Stimulated activated CD8-positive, alpha-beta memory T cell treated with anti-CD3 and anti-CD28 coated beads, Interleukin-15, amount 100 ng/mL, for 24 hours (primary cell): Measurements from ENCODE around the gene PSAPL1.

ENCODE experiments used
- DNase-seq: peaks from one replicate; pipeline ENCODE4 v3.0.0-alpha.2; 2020; ENCODE audit warnings: low read depth

The PSAPL1 gene

GRCh38 chr4:7430965-7431695 is 3.6 kb downstream of the PSAPL1 start:
- no peak for DNase-seq

GRCh38 chr4:7430368-7430964 is 4.3 kb downstream of the PSAPL1 start:
- DNase-seq = no peak

- DNase-seq = no peak
These were observed 5.1 kb downstream of the PSAPL1 start for GRCh38 chr4:7429601-7430078.

GRCh38 chr4:7429069-7429416 is 5.7 kb downstream of the PSAPL1 start:
- no peak for DNase-seq

- no peak for DNase-seq
These were observed 6.3 kb downstream of the PSAPL1 start for GRCh38 chr4:7428261-7429068.

- no peak for DNase-seq
These were observed 6.9 kb downstream of the PSAPL1 start for GRCh38 chr4:7427831-7428260.

GRCh38 chr4:7427361-7427760 is 7.4 kb downstream of the PSAPL1 start:
- no peak for DNase-seq

- no peak for DNase-seq
These were observed 8.1 kb downstream of the PSAPL1 start for GRCh38 chr4:7426525-7427171.

GRCh38 chr4:7425591-7426468 is 8.9 kb downstream of the PSAPL1 start:
- DNase-seq = no peak

- no peak for DNase-seq
These were observed 9.6 kb downstream of the PSAPL1 start for GRCh38 chr4:7425124-7425523.

GRCh38 chr4:7424553-7425111 is 10.1 kb downstream of the PSAPL1 start:
- DNase-seq = no peak

GRCh38 chr4:7423801-7424552 is 10.8 kb downstream of the PSAPL1 start:
- DNase-seq = no peak

- DNase-seq = no peak
These were observed 11.3 kb downstream of the PSAPL1 start for GRCh38 chr4:7423391-7423790.

- no peak for DNase-seq
These were observed 11.9 kb downstream of the PSAPL1 start for GRCh38 chr4:7422898-7423180.

GRCh38 chr4:7422151-7422897 is 12.4 kb downstream of the PSAPL1 start:
- no peak for DNase-seq

- DNase-seq = no peak
These were observed 13.2 kb downstream of the PSAPL1 start for GRCh38 chr4:7421356-7422150.

GRCh38 chr4:7420661-7421040 is 14.1 kb downstream of the PSAPL1 start:
- no peak for DNase-seq

- DNase-seq = no peak
These were observed 14.6 kb downstream of the PSAPL1 start for GRCh38 chr4:7419961-7420660.
